ENCODE results near the gene DZIP3. TPM values are rescaled to one million over a fixed set of nuclear protein-coding genes. Genes with fewer than 3 reads are reported as not detected.
A peak's percentile ranks its signal among the peaks of the same experiment; 100 is the strongest.
"Not testable (repeated sequence)": the region's sequence is repeated elsewhere in the genome, so short reads cannot be mapped to it uniquely, and the experiment has no call there.

DZIP3 gene
- total RNA-seq, 1 donor from 2014 or later, result 4.7 TPM

DNA sequence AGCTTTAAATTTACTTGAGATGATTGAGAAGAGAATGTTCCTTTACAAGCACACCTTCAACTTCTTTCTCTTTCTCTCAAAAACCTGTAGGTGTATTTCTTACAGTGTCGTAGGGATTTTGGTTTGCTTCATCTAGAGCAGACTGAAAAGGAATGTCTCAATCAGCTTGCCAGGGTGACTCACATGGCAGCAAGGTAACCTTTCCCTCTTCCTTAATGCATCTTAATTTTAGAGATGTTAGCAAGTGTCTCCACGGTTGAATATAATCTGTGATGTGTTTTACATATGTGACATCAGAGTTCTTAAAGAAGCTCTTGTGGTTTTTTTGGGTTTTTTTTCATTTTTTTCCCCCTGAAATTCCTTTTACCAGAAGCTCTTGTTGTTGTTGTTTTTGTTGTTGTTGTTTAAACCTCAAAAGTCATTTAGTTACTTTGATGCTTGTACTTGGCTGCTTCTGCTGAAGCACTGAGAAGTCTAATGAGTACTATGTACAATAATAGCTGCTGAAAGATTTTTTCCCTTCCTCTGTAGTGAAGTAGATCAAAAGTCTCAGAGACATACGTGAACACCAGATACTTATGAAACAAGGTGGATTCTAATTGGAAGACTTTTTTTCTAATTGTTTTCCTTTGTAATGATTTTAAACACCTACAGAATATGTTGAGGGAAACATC lies 84.6 kb downstream of the DZIP3 start:
- no peak overlapping the region for H3K4me3 Mint-ChIP-seq
- peaks cover 5% of the 10 kb centered on the region for H3K9me3 Mint-ChIP-seq
- DNase-seq, result no peak
- no peaks in the 10 kb centered on the region for H3K27me3 Mint-ChIP-seq
- peak overlapping the region; percentile 67 for H3K27ac Mint-ChIP-seq
- intact Hi-C loops (cut with micrococcal nuclease), result no loop called here
- H3K36me3 Mint-ChIP-seq (ENCODE audit: low read depth), result peaks cover 25% of the 10 kb centered on the region
- peaks cover 10% of the 10 kb centered on the region for H3K4me1 Mint-ChIP-seq

DNA sequence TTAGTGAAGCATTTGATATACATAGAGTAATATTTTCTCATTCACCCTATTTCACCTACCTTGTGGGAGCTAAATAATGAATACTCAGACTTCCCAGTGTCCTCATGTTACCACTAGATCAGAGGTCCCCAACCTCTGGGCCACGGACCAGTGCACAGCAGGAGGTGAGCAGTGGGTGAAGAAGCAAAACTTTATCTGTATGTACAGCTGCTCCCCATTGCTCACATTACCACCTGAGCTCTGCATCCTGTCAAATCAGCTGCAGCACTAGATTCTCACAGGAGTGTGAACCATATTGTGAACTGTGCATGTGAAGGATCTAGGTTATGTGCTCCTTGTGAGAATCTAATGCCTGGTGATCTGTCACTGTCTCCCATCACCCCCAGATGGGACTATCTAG lies 88.3 kb downstream of the DZIP3 start:
- DNase-seq, result no peak
- Mint-ChIP-seq H3K27ac (no peak overlapping the region), H3K36me3 (ENCODE audit: low read depth) (peaks cover 13% of the 10 kb centered on the region), H3K4me3 (no peak overlapping the region), H3K27me3 (no peaks in the 10 kb centered on the region), H3K4me1 (peaks cover 10% of the 10 kb centered on the region), H3K9me3 (no peaks in the 10 kb centered on the region)
- intact Hi-C loops (cut with micrococcal nuclease), result no loop called here

DNA sequence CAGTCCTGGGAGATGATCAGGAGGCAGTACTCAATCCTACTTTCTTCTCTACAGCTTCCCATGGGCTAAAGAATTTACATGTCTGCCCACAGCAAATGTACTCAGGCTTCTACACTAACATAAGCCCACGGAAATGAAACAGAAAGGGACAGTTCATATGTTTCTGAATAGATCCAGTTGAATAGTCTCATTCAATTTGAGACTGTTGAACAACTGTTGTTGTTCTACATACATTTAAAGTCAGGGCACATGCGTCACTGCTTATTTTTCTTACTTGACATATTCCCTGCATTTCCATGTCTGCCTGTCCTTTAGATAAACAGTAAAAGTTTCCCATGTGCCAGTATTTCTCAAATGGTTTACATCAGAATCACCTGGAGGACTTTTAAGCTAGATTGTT lies 102.8 kb downstream of the DZIP3 start:
- H3K4me1 Mint-ChIP-seq; H3K27me3 Mint-ChIP-seq; DNase-seq; H3K9me3 Mint-ChIP-seq; H3K27ac Mint-ChIP-seq; intact Hi-C loops (cut with micrococcal nuclease); H3K4me3 Mint-ChIP-seq: not testable (repeated sequence)
- H3K36me3 Mint-ChIP-seq (ENCODE audit: low read depth), result peaks cover 19% of the 10 kb centered on the region

DNA sequence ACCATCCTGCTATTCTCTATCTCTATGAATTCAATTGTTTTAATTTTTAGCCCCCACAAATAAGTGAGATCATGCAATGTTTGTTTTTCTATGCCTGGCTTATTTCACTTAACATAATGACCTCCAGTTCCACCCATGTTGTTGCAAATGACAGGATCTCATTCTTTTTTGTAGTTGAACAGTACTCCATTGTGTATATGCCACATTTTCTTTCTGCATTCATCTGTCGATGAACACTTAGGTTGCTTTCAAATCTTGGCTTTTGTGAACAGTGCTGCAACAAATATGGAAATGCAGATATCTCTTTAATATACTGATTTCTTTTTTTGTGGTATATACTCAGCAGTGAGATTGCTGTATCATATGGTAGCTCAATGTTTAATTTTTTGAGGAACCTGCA lies 108.9 kb downstream of the DZIP3 start:
- peaks cover 16% of the 10 kb centered on the region for H3K9me3 Mint-ChIP-seq
- intact Hi-C loops (cut with micrococcal nuclease), result no loop called here
- no peaks in the 10 kb centered on the region for H3K4me1 Mint-ChIP-seq
- H3K27me3 Mint-ChIP-seq, result no peaks in the 10 kb centered on the region
- no peak overlapping the region for H3K27ac Mint-ChIP-seq
- no peak for DNase-seq
- H3K36me3 Mint-ChIP-seq (ENCODE audit: low read depth), result peaks cover 5% of the 10 kb centered on the region
- H3K4me3 Mint-ChIP-seq, result no peak overlapping the region

DNA sequence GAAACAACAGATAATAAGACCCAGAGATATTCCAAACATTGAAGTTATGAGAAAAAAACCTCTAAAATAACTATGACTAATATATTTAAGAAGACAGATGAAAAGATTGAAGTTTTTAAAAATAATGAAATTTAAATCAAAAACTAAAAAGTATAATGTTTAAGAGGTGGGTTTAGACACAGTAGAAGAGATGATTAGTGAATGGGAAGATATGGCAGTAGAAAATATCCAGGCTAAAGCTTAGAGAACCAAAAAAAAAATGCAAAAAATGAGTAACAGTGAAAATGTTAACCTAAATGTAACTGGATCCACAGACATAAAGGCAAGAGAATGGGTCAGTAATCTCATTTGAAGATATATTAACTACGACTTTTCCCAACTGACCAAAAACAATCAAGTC lies 115.5 kb downstream of the DZIP3 start:
- intact Hi-C loops (cut with micrococcal nuclease), result no loop called here
- Mint-ChIP-seq H3K9me3 (peaks cover 25% of the 10 kb centered on the region), H3K27me3 (peaks cover 1% of the 10 kb centered on the region), H3K4me3 (no peak overlapping the region), H3K4me1 (no peaks in the 10 kb centered on the region), H3K27ac (no peak overlapping the region), H3K36me3 (ENCODE audit: low read depth) (no peaks in the 10 kb centered on the region)
- DNase-seq, result no peak

DNA sequence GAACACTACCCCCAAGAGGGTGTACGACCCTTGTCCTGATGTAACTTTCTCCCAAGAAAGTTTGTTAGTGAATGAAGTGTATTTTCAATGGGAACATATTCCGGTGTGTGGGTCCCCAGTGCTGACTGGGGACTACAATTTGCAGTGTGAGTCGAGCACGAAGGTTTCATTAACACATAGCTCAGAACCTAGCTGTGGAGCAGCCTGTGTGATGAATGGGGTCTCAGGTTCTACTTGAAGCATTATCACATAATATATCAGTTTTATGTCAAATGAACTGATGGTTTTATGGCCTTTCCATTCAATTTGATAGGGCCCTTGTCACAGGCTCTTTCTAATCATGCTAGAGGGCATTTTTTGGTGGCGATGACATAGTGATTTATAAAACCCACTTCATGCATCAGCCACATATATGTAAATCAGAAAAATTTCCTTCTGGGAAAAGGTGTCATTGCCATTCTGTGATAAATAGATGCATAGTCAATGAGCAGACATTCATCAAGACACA lies 123.5 kb downstream of the DZIP3 start:
- peaks cover 9% of the 10 kb centered on the region for H3K27me3 Mint-ChIP-seq
- H3K36me3 Mint-ChIP-seq (ENCODE audit: low read depth), result no peaks in the 10 kb centered on the region
- no peak for DNase-seq
- no peak overlapping the region for H3K4me3 Mint-ChIP-seq
- intact Hi-C loops (cut with micrococcal nuclease), result no loop called here
- no peaks in the 10 kb centered on the region for H3K9me3 Mint-ChIP-seq
- H3K4me1 Mint-ChIP-seq, result no peaks in the 10 kb centered on the region
- no peak overlapping the region for H3K27ac Mint-ChIP-seq

DNA sequence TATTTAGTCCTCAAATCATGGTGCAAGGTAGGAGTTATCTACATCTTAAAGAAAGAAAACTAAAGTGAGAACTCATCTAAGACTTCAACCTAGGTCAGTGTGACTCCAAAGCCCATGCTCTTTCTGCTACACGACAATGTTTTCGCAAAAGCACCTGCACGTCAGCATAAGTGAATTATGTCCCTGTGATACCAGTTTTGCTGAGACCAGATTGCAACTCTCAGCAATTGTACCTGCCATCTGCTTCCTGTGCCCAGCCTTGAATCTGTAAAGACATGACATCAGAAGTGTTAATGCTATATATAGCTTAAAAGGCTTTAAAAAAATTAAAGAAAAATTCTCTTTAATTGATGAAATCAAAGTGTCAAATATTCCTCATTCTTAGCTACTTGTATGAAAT lies 124.3 kb downstream of the DZIP3 start:
- intact Hi-C loops (cut with micrococcal nuclease), result no loop called here
- H3K9me3 Mint-ChIP-seq, result no peaks in the 10 kb centered on the region
- no peak overlapping the region for H3K4me3 Mint-ChIP-seq

DNA sequence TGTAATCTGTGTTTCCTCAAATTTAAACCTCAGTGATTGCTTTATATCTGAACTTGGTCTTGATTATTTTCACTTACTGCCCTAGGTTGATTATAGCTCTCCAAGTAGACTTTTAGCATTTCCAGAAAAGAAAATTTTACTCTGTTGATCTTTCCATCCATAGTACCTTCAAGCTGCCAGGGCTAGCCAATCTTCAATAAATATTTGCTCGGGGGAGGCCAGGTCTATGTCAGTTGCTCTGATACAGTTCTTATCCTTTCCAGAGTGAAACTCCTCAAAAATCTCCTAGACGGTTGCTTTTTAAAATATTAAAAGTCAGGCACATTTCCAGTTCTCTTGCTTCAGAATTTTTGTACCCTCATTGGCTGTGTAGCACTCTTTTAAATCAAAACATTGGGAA lies 128.9 kb downstream of the DZIP3 start:
- intact Hi-C loops (cut with micrococcal nuclease), result no loop called here
- H3K36me3 Mint-ChIP-seq (ENCODE audit: low read depth), result no peaks in the 10 kb centered on the region
- no peak overlapping the region for H3K27ac Mint-ChIP-seq
- DNase-seq, result peak; percentile 4
- H3K4me3 Mint-ChIP-seq, result no peak overlapping the region
- H3K27me3 Mint-ChIP-seq, result peaks cover 6% of the 10 kb centered on the region
- peaks cover 5% of the 10 kb centered on the region for H3K9me3 Mint-ChIP-seq
- H3K4me1 Mint-ChIP-seq, result no peaks in the 10 kb centered on the region

More for the DNA sequence above, 124.3 kb downstream of the DZIP3 start:
- no peaks in the 10 kb centered on the region for H3K4me1 Mint-ChIP-seq
- no peak for DNase-seq
- peaks cover 12% of the 10 kb centered on the region for H3K27me3 Mint-ChIP-seq
- no peaks in the 10 kb centered on the region for H3K36me3 Mint-ChIP-seq (ENCODE audit: low read depth)
- no peak overlapping the region for H3K27ac Mint-ChIP-seq

DNA sequence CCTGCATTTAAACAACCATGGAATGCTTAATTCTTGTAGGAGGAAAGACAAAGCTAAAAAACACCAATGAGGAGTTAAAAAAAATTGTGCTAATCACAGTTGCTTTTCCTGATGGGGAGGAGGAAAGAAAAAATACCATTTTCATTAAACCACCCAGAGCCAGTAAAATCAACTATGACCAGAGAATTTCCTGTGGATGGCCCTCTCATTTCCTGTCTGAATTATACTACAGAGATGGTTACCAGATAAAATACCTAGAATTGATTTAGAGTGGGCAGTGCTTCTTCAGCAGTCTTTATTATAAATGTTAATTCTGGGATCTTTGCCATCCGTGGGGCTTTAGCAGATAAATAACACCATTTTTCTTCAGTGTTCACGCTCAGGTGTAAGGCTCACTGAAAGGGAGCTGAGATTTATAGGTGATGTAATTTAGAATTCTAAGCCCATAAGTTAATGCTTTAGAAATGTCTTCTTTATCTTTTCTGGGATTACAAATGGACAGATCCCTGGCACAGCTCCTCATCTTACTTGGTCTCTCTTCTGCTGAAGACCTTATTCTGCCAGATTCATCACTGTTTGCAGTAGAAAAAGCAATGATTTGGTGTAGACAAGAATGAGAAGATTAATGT lies 129.8 kb downstream of the DZIP3 start:
- DNase-seq, result no peak
- Mint-ChIP-seq H3K27ac (no peak overlapping the region), H3K9me3 (peaks cover 10% of the 10 kb centered on the region), H3K36me3 (ENCODE audit: low read depth) (no peaks in the 10 kb centered on the region), H3K4me1 (no peaks in the 10 kb centered on the region), H3K4me3 (no peak overlapping the region), H3K27me3 (peaks cover 6% of the 10 kb centered on the region)
- intact Hi-C loops (cut with micrococcal nuclease), result no loop called here

DNA sequence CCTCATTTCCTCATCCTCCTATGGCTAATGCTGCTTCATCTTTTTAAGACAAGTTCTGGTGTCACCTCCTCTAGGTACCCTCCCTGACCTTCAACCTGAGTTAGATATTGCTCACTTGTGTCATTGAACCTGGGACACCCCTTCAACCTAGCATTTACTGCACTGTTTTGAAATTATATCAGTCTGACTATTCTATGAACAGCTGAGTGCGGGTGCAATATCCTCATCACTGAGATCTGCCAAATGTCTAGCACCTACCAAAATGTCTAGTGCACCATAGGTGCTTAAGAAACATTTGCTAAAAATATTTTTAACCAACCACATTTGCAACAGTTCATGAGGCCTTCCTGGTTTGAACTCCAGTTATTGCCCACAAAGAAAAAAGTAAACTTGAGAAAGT lies 133.2 kb downstream of the DZIP3 start:
- H3K27me3 Mint-ChIP-seq, result peaks cover 3% of the 10 kb centered on the region
- H3K4me1 Mint-ChIP-seq, result no peaks in the 10 kb centered on the region
- no peak for DNase-seq
- no peak overlapping the region for H3K4me3 Mint-ChIP-seq
- no peak overlapping the region for H3K27ac Mint-ChIP-seq
- intact Hi-C loops (cut with micrococcal nuclease), result no loop called here
- H3K9me3 Mint-ChIP-seq, result peaks cover 19% of the 10 kb centered on the region
- H3K36me3 Mint-ChIP-seq (ENCODE audit: low read depth), result no peaks in the 10 kb centered on the region

DNA sequence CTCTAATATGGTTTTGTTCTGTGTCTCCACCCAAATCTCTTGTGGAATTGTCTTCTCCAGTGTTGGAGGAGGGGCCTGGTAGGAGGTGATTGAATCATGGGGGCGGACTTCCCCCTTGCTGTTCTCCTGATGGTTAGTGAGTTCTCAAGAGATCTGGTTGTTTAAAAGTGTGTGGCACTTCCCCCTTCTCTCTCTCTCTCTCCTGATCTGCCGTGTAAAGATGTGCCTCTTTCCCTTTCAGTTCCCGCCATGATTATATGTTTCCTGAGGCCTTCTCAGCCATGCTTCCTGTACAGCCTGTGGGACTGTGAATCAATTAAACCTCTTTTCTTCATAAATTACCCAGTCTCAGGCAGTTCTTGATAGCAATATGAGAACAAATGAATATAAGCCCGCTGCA lies 134.6 kb downstream of the DZIP3 start:
- Mint-ChIP-seq H3K27ac (no peak overlapping the region), H3K27me3 (no peaks in the 10 kb centered on the region), H3K9me3 (peaks cover 19% of the 10 kb centered on the region), H3K4me1 (no peaks in the 10 kb centered on the region), H3K4me3 (no peak overlapping the region), H3K36me3 (ENCODE audit: low read depth) (no peaks in the 10 kb centered on the region)
- intact Hi-C loops (cut with micrococcal nuclease), result no loop called here
- no peak for DNase-seq

DNA sequence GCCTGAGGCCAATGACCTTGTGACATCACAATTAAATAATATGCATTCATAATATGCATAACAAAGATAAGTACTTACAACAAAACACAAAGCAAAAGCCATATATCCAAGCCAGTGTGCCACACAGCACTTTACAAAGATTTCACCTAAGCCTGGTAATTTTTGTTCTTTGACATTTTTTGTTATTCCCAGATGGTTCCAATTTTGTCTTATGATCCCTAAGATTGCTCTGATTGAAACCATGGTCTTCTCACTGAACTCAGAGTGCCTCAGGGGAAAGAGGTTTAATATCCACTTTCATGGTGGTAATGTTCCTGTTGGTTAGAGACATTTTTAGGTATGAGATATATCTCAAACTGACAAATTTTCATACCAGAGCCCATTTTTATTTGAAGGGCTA lies 138.6 kb downstream of the DZIP3 start:
- no peak for DNase-seq
- Mint-ChIP-seq H3K4me1 (no peaks in the 10 kb centered on the region), H3K27ac (no peak overlapping the region), H3K36me3 (ENCODE audit: low read depth) (no peaks in the 10 kb centered on the region), H3K27me3 (peaks cover 9% of the 10 kb centered on the region), H3K9me3 (peaks cover 27% of the 10 kb centered on the region), H3K4me3 (no peak overlapping the region)
- intact Hi-C loops (cut with micrococcal nuclease), result no loop called here

DNA sequence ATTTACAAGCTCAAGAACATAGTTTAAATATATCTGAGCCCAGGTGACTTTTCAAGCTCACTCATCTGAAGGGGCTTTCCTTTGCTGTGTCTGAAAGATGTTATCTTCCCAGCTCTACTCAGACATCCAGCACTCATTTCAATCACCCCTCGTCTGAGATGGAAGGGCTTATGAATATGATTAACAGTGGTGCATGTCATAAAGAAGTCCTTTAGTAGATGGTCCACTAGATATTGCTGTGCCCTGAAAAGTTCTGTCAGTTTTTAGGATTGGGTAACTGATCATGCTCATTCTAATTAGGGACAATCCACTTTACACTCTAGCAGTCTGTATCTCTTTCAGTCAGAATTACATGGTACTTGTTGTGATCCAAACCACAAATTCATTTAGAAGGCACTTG lies 139.4 kb downstream of the DZIP3 start:
- no peak overlapping the region for H3K27ac Mint-ChIP-seq
- peaks cover 22% of the 10 kb centered on the region for H3K9me3 Mint-ChIP-seq
- H3K36me3 Mint-ChIP-seq (ENCODE audit: low read depth), result no peaks in the 10 kb centered on the region
- DNase-seq, result no peak
- intact Hi-C loops (cut with micrococcal nuclease), result no loop called here
- H3K27me3 Mint-ChIP-seq, result peaks cover 9% of the 10 kb centered on the region
- H3K4me1 Mint-ChIP-seq, result no peaks in the 10 kb centered on the region
- no peak overlapping the region for H3K4me3 Mint-ChIP-seq

DNA sequence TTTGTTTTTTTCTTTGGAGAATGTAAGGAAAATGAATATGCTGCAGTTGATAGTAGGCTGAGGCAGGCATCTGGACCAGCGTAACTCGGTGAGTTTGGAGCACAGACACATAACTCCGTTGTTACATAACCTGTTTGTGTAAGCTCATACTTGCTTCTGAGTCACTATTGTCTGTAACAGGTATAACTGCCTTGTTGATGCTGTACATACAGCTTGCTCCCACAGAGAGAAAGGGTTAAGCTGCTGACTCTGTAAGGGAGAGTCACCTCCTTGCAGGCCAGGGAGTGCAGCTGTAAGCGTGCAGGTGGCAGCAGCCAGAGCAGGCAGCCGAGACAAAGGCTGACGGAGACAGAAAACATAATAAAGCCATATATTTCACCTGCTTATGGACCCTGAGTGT lies 147.3 kb downstream of the DZIP3 start:
- Mint-ChIP-seq H3K27me3 (peaks cover 16% of the 10 kb centered on the region), H3K36me3 (ENCODE audit: low read depth) (no peaks in the 10 kb centered on the region), H3K4me3 (no peak overlapping the region), H3K4me1 (no peaks in the 10 kb centered on the region), H3K27ac (no peak overlapping the region), H3K9me3 (peaks cover 18% of the 10 kb centered on the region)
- intact Hi-C loops (cut with micrococcal nuclease), result no loop called here
- DNase-seq, result no peak

DNA sequence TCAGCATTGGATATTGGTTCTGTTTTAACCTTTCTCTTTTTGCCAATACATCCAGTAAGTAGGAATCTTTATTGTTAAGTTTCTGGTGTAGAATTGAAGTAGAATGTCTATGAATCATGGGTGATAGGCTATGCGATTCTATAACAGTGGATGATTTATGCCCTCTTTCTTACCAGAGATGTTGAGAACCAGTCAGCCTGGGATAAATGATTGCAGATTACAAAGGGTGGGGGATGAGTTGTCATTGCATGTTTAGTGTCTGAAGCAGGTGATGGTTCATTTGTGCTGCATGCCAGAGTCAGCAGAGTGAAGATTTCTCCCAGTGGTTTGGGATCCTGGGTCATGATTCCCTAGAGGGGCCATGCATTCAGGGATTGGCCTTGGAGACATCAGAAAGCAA lies 153.4 kb downstream of the DZIP3 start:
- Mint-ChIP-seq H3K4me1 (no peaks in the 10 kb centered on the region), H3K27me3 (peaks cover 6% of the 10 kb centered on the region), H3K27ac (no peak overlapping the region), H3K36me3 (ENCODE audit: low read depth) (no peaks in the 10 kb centered on the region), H3K9me3 (peaks cover 17% of the 10 kb centered on the region), H3K4me3 (no peak overlapping the region)
- intact Hi-C loops (cut with micrococcal nuclease), result no loop called here
- DNase-seq, result no peak

Measured in activated CD4-positive, alpha-beta T cell treated with anti-CD3 and anti-CD28 coated beads, Interleukin-2, amount 10 ng/mL, durations not matched to agents 24 days and 14 days (primary cell).